Nephron (organoid): ENCODE results near the gene EFCAB13.

Experiments used
- H3K27ac Mint-ChIP-seq, 3 experiments: 2 replicates each; pipeline ENCODE4 v1.8.0; 2020; ENCODE audit warnings: mixed read lengths in 3 of 3, mild to moderate bottlenecking in 2 of 3, moderate library complexity in 1 of 3
- H3K27me3 Mint-ChIP-seq: 2 replicates; pipeline ENCODE4 v1.8.0; 2021; ENCODE audit warnings: low read depth, mild to moderate bottlenecking, moderate library complexity, mixed read lengths
- H3K36me3 Mint-ChIP-seq: 2 replicates; pipeline ENCODE4 v1.8.0; 2020; ENCODE audit warnings: low read depth, mixed read lengths
- H3K4me1 Mint-ChIP-seq: 2 replicates; pipeline ENCODE4 v1.8.0; 2020; ENCODE audit warnings: mixed read lengths
- H3K4me3 Mint-ChIP-seq, 3 experiments: 2 replicates each; pipeline ENCODE4 v1.8.0; 2020; ENCODE audit warnings: mild to moderate bottlenecking in 3 of 3, mixed read lengths in 3 of 3, moderate library complexity in 2 of 3
- H3K9me3 Mint-ChIP-seq: 2 replicates; pipeline ENCODE4 v1.8.0; 2020; ENCODE audit warnings: mixed read lengths
- TF ChIP-seq, protein P1 (sequence below), 3 experiments: fragments of 200-600 bp; sonication (generic); IDR thresholded peaks; one replicate each; pipeline ENCODE4 v1.5.0; 2021; ENCODE audit warnings: antibody characterized with exemption in 3 of 3; ENCODE audit not compliant: unreplicated experiment in 3 of 3

The EFCAB13 gene

GRCh38 chr17:47310186-47310733, 13.5 kb upstream of the EFCAB13 start:
- no peaks in the 10 kb centered on the region for H3K36me3 Mint-ChIP-seq
- TF ChIP-seq, protein P1, sequence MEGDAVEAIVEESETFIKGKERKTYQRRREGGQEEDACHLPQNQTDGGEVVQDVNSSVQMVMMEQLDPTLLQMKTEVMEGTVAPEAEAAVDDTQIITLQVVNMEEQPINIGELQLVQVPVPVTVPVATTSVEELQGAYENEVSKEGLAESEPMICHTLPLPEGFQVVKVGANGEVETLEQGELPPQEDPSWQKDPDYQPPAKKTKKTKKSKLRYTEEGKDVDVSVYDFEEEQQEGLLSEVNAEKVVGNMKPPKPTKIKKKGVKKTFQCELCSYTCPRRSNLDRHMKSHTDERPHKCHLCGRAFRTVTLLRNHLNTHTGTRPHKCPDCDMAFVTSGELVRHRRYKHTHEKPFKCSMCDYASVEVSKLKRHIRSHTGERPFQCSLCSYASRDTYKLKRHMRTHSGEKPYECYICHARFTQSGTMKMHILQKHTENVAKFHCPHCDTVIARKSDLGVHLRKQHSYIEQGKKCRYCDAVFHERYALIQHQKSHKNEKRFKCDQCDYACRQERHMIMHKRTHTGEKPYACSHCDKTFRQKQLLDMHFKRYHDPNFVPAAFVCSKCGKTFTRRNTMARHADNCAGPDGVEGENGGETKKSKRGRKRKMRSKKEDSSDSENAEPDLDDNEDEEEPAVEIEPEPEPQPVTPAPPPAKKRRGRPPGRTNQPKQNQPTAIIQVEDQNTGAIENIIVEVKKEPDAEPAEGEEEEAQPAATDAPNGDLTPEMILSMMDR (IDR thresholded peaks at IDR 0.05; ENCODE audit: unreplicated experiment in 3 of 3) = no peak
- peak overlapping the region in 2 of 3 experiments; percentile 10 to 43 for H3K27ac Mint-ChIP-seq
- no peaks in the 10 kb centered on the region for H3K27me3 Mint-ChIP-seq
- H3K4me3 Mint-ChIP-seq = no peak overlapping the region
- no peaks in the 10 kb centered on the region for H3K9me3 Mint-ChIP-seq
- H3K4me1 Mint-ChIP-seq = peaks cover 37% of the 10 kb centered on the region

GRCh38 chr17:47311420-47311819, 12.3 kb upstream of the EFCAB13 start:
- TF ChIP-seq, protein P1 (IDR thresholded peaks at IDR 0.05; ENCODE audit: unreplicated experiment in 3 of 3) = no peak
- Mint-ChIP-seq H3K9me3 (no peaks in the 10 kb centered on the region), H3K27ac (no peak overlapping the region), H3K36me3 (no peaks in the 10 kb centered on the region), H3K4me1 (peaks cover 38% of the 10 kb centered on the region), H3K27me3 (no peaks in the 10 kb centered on the region), H3K4me3 (no peak overlapping the region)

- Mint-ChIP-seq H3K4me1 (peaks cover 33% of the 10 kb centered on the region), H3K27me3 (no peaks in the 10 kb centered on the region), H3K4me3 (no peak overlapping the region), H3K36me3 (peaks cover 6% of the 10 kb centered on the region), H3K27ac (peak overlapping the region; percentile 66 to 94 (median 87)), H3K9me3 (peaks cover 10% of the 10 kb centered on the region)
- TF ChIP-seq, protein P1 (IDR thresholded peaks at IDR 0.05; ENCODE audit: unreplicated experiment in 3 of 3) = peak; percentile 81 to 96 (median 81)
Measured at GRCh38 chr17:47315451-47316266, 8.1 kb upstream of the EFCAB13 start.

DNA sequence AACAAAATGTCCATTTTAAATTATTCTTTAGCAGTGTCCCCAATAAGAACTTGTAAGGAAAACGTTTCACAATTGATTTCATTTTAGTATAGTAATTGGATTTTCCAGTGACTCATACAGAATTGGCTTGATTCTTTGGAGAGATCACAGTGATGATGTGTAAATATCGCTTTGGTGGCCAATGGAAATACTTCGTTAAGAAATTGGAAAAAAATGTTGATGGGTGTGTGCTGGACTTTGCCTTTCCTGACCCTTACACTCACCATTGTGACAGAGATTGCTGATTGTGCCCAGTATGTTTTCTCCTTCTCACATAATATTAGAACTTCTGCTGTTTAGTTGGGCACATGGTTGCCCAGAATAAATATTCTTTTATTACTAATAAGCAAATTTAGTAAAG, 7.4 kb upstream of the EFCAB13 start:
- Mint-ChIP-seq H3K4me3 (no peak overlapping the region), H3K9me3 (peaks cover 16% of the 10 kb centered on the region), H3K36me3 (peaks cover 11% of the 10 kb centered on the region), H3K27ac (no peak overlapping the region), H3K4me1 (peaks cover 28% of the 10 kb centered on the region), H3K27me3 (no peaks in the 10 kb centered on the region)
- TF ChIP-seq, protein P1 (IDR thresholded peaks at IDR 0.05; ENCODE audit: unreplicated experiment in 3 of 3) = no peak

GRCh38 chr17:47317119-47317518, 6.6 kb upstream of the EFCAB13 start:
- H3K27ac Mint-ChIP-seq = no peak overlapping the region
- peaks cover 24% of the 10 kb centered on the region for H3K4me1 Mint-ChIP-seq
- H3K36me3 Mint-ChIP-seq = peaks cover 12% of the 10 kb centered on the region
- H3K4me3 Mint-ChIP-seq = no peak overlapping the region
- H3K9me3 Mint-ChIP-seq = peaks cover 17% of the 10 kb centered on the region
- TF ChIP-seq, protein P1 (IDR thresholded peaks at IDR 0.05; ENCODE audit: unreplicated experiment in 3 of 3) = no peak
- no peaks in the 10 kb centered on the region for H3K27me3 Mint-ChIP-seq
